ENCODE measurements around the gene ERI3. TPM values are rescaled to one million over a fixed set of nuclear protein-coding genes. Genes with fewer than 3 reads are reported as not detected.

The ERI3 gene
- polyA plus RNA-seq, 3 donors from 2014 or later = 46.6 to 93.3 (median 53.1) TPM

DNA sequence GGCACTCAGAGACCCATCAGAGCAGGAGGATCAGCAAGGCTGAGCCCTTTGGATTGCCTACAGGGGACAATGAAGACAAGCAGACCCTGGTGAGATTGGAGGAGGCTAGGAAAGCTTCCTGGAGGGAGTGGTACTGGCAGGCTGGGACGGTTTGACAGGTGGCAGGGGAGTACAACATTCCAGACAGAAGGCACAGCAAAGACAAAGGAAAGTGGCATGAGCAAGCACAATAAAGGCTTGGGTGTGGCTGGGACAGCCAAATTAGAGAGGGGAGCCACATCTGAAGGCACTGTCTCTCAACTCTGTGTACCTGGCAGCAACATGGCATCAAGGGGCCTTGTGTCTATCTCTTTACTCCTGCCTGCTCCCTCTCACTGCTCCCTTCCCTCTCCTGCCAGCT is 103.6 kb downstream of the ERI3 start:
- no peak overlapping the region for H3K27ac Mint-ChIP-seq
- peaks cover 0 to 2% (median 0%) of the 10 kb centered on the region in 3 donors for H3K27me3 Mint-ChIP-seq (ENCODE audit: low read depth in 3 of 3)
- no peaks in the 10 kb centered on the region for H3K4me1 Mint-ChIP-seq

DNA sequence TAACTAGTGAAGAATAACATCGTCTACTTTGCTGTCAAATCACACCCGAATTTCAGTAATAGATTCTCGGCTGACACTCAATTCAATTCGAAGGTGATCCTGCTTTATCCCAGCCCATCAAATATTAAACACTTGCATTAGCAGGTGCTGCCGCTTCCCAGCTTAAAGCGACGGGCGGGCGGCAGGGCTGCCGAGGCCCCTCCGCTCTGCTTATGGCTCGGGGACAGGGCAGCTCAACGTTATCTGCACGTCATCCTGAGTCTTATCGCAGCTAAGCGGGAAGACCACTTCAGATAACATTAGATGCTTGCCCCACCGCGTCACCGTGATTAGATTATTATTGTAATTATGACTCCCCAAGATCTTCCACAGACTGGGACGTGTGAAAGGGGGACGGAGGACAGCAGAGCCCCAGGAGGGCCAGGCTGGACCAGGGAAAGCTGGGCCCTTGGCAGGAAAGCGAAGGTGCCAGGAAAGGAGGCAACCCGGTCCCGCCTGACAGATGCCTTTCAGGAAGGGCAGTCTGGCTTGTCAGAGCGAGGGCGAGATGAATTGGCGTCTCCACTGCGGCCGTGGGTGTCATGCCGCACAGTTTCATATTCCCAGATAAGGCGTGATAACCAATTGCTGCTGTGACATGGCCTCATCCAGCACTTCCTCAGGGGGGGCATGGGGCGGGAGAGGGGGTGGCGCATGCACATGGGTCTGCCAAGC is 104.8 kb downstream of the ERI3 start:
- Mint-ChIP-seq H3K4me1 (no peaks in the 10 kb centered on the region), H3K27ac (no peak overlapping the region), H3K4me3 (no peak overlapping the region), H3K9me3 (no peaks in the 10 kb centered on the region), H3K36me3 (peaks cover 0 to 4% (median 0%) of the 10 kb centered on the region in 3 donors), H3K27me3 (ENCODE audit: low read depth in 3 of 3) (peaks cover 0 to 2% (median 0%) of the 10 kb centered on the region in 3 donors)
- DNase-seq = no peak

More for the DNA sequence above, 103.6 kb downstream of the ERI3 start:
- Mint-ChIP-seq H3K4me3 (no peak overlapping the region), H3K9me3 (no peaks in the 10 kb centered on the region), H3K36me3 (peaks cover 0 to 4% (median 0%) of the 10 kb centered on the region in 3 donors)
- DNase-seq = no peak

DNA sequence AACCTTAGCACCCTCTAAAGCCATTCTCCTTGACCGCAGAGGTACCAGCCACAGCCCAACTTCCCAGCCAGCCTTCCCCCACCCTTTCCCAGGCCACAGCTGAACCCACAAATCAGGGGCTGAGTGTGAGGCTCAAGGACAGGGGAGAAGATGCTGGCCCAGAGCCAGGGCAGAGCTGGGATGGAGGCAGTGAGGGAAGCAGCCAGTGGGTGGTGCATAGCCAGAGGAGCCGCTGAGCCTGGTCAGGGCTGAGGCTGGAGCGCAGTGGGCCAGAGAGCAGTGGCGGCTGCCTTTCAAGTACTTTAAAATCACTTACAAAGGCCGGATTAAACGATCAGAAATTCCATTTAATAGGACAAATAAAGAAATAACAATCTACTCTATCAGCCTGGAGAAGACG is 105.5 kb downstream of the ERI3 start:
- H3K9me3 Mint-ChIP-seq = no peaks in the 10 kb centered on the region
- no peaks in the 10 kb centered on the region for H3K4me1 Mint-ChIP-seq
- no peak overlapping the region for H3K27ac Mint-ChIP-seq
- DNase-seq = no peak
- no peak overlapping the region for H3K4me3 Mint-ChIP-seq
- H3K27me3 Mint-ChIP-seq (ENCODE audit: low read depth in 3 of 3) = peaks cover 0 to 2% (median 0%) of the 10 kb centered on the region in 3 donors
- peaks cover 0 to 4% (median 0%) of the 10 kb centered on the region in 3 donors for H3K36me3 Mint-ChIP-seq

DNA sequence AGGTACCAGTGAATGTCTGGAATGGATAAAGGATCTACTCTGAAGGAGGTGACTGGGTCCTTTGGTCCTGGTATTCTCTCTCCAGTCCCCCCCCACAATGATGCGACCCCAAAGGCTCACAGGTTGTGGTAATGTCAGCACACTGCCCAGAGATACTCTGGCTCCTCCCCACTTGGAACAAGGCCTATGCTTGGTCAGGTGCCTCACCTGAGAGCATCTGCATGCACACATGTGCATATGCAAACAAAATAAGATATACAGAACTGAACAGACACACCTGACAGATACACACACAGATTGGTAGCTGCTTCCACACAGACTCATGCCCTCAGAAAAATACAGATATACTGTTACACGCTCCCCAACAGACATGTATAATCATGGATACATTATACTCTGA is 108.3 kb downstream of the ERI3 start:
- H3K27me3 Mint-ChIP-seq (ENCODE audit: low read depth in 3 of 3) = peaks cover 0 to 2% (median 0%) of the 10 kb centered on the region in 3 donors
- H3K9me3 Mint-ChIP-seq = no peaks in the 10 kb centered on the region
- no peak overlapping the region for H3K4me3 Mint-ChIP-seq
- no peak overlapping the region for H3K27ac Mint-ChIP-seq
- DNase-seq = no peak
- H3K36me3 Mint-ChIP-seq = peaks cover 0 to 4% (median 0%) of the 10 kb centered on the region in 3 donors
- H3K4me1 Mint-ChIP-seq = no peaks in the 10 kb centered on the region

DNA sequence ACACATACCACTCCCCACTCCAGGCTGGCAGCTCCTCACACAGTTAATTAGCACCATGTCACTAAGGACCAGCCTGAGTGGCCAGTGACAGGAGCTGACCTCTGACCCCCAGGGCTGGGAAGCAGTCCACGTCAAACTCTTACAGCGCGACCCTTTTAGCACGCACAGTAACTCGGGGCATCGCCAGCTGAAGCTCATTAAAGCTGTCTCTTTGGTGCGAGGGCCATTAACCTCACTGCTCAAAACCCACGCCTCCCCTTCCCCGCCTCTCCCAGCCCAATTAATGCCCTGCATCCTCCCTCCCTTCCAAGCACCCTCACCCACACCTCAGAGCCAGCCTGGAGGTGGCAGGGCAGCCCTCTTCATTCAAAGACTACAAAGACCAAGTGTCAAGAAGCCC is 110.1 kb downstream of the ERI3 start:
- peaks cover 0 to 2% (median 0%) of the 10 kb centered on the region in 3 donors for H3K27me3 Mint-ChIP-seq (ENCODE audit: low read depth in 3 of 3)
- DNase-seq = no peak
- H3K9me3 Mint-ChIP-seq = no peaks in the 10 kb centered on the region
- H3K27ac Mint-ChIP-seq = no peak overlapping the region
- H3K4me1 Mint-ChIP-seq = no peaks in the 10 kb centered on the region
- no peak overlapping the region for H3K4me3 Mint-ChIP-seq
- peaks cover 0 to 4% (median 0%) of the 10 kb centered on the region in 3 donors for H3K36me3 Mint-ChIP-seq

DNA sequence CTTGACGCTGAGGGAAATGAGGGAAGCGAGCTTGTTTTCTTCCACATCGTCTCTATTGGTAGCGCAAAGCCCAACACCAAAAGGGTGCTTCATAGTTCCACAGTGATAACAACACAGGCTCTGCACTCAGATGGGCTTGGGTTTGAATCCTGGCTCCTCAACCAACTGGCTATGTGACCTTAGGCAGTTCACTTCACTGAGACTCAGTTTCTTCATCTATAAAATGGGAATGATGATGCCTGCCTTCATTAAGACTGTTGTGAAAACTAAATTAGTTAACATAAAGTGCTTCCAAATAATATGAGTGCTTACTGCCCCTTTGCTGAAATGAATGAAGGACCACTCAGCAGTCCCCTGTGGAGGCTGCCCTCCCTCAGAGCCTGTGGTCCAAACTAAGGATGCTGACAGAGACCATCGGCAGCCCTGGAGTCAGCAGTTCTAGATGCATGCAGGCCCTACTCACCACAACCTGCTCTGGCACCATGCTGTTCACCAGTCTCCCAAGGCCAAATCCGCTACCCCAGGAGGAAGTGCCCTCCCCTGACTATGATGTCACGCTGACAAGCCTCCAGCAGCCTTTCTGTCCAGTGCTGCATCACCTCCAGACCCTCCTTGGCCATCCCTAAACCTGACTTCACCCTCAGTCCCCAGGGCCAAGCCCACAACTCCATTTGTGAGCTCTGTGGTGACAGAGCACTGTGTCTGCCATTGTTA is 111.1 kb downstream of the ERI3 start:
- Mint-ChIP-seq H3K27me3 (ENCODE audit: low read depth in 3 of 3) (no peaks in the 10 kb centered on the region), H3K27ac (peak overlapping the region in 1 of 6 donors; percentile 2), H3K4me1 (peaks cover 0 to 1% of the 10 kb centered on the region in 2 donors), H3K4me3 (no peak overlapping the region), H3K36me3 (peaks cover 0 to 4% (median 0%) of the 10 kb centered on the region in 3 donors), H3K9me3 (no peaks in the 10 kb centered on the region)
- DNase-seq = no peak

DNA sequence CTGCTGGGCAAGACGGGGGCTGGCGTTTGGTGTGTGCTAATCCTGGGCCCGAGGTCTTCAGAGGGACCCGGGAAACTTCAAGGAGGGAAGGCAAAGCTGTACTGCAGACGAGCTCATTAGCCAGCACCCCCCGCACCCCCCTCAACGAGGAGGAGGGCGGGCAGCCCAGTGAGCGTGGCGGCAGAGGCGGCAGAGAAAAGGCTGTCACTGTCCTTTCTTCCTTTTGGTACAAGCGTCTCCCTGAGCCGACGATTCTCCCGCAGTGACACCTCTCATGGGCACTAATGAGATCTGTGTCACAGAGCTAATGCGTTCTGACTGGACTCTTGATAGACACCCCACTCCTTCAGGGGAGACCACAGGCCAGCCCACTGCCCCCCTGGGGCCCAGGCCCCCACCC is 112.3 kb downstream of the ERI3 start:
- Mint-ChIP-seq H3K36me3 (peaks cover 0 to 4% (median 0%) of the 10 kb centered on the region in 3 donors), H3K27ac (no peak overlapping the region), H3K4me3 (no peak overlapping the region), H3K9me3 (no peaks in the 10 kb centered on the region), H3K4me1 (peaks cover 8% of the 10 kb centered on the region in 2 donors), H3K27me3 (ENCODE audit: low read depth in 3 of 3) (no peaks in the 10 kb centered on the region)
- DNase-seq = no peak

DNA sequence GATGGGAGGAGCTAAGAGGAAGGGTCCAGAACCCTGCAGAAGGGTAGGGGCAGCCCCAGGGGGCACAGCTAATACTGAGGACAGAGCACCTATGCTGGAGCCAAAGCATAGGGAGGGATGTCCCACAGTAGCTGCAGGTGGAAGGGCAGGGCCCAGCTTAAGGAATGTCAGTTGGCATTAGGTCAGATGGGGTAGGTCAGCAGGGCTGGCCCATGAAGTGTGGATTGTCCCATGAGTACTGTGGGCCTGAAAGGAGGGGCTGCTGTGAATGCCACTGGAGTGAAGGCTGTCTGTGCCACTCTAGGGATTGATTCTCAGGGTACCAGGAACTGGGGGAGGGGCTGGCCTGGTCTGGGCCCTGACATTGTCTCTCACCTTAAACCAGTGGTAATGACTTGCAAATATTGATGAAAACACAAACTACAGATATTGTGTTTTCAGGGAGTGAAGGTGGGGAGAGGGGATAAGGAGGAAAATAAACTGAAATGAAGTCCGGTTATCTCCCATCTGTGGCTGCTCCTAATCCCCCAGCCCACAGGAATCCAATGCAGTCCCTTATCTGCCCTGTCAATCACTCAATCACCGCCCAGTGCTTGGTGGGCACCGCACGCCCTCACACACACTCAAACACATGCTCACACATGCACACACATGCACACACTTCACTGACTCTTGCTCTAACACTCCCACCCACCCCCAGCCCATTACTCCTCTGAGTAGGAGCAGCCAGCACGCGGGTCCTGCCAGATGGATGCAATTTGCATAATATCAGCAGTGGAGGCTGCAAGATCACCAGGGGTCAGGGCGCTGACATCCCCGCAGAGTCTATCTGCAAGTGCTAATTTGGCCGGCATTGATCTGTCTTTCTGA is 114.0 kb downstream of the ERI3 start:
- Mint-ChIP-seq H3K9me3 (no peaks in the 10 kb centered on the region), H3K4me3 (no peak overlapping the region), H3K27ac (no peak overlapping the region), H3K27me3 (ENCODE audit: low read depth in 3 of 3) (no peaks in the 10 kb centered on the region), H3K4me1 (peaks cover 8% of the 10 kb centered on the region in 2 donors), H3K36me3 (no peaks in the 10 kb centered on the region)
- no peak for DNase-seq

DNA sequence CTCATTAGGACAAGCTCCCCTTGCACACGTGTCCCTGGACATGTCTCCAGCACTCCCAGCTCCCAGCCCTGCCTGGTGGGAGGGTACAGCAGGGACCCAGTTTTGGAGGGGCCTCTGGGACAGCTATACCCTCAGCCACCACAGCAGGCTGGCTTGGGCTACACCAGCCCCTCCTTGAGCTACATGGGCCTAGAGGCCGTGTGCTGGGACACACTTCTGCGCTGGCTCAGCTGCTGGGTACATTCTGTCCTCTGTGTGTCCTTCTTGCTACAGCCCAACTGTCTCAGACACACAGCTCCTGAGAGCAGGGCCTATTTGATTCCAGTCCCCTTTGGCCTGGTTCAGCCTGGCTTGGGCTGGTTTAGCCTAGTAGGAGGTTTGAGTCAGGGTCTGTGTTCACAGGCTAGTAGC is 115.1 kb downstream of the ERI3 start:
- no peak for DNase-seq
- peaks cover 8% of the 10 kb centered on the region in 2 donors for H3K4me1 Mint-ChIP-seq
- no peaks in the 10 kb centered on the region for H3K9me3 Mint-ChIP-seq
- H3K27me3 Mint-ChIP-seq (ENCODE audit: low read depth in 3 of 3) = no peaks in the 10 kb centered on the region
- no peak overlapping the region for H3K4me3 Mint-ChIP-seq
- no peaks in the 10 kb centered on the region for H3K36me3 Mint-ChIP-seq
- no peak overlapping the region for H3K27ac Mint-ChIP-seq

DNA sequence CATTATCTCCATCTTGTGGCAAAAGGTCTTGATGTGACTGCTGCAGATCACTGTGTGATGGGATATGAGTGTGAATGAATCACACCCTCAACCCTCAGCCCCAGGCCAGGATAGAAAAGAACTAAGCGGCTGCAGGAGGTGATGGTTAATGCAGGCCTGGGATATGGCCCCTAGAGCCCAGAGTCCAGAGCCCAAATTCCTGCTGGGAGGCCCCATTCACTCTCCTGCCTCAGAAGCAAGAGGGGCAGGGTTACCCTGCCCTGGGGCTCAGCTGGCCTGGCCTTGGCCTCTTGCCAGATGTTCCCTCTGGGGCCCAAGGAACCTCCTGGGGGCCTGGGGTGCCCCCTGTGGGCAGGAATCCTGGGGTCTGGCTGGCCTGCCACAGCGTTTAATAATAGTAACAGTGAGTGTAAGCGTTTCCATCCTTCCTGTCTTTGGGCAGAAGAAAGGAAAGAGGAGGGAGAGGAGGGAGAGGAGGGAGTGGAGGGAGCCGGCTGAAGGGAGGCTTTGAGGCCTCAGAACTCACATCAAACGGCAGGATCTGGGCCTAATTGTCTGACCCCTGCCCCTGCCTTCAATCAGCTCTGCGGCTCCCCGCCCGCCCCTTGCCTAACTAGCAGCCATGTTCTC is 115.6 kb downstream of the ERI3 start:
- Mint-ChIP-seq H3K9me3 (no peaks in the 10 kb centered on the region), H3K4me1 (peaks cover 8% of the 10 kb centered on the region in 2 donors), H3K27ac (no peak overlapping the region), H3K36me3 (no peaks in the 10 kb centered on the region), H3K27me3 (ENCODE audit: low read depth in 3 of 3) (no peaks in the 10 kb centered on the region), H3K4me3 (no peak overlapping the region)
- no peak for DNase-seq

DNA sequence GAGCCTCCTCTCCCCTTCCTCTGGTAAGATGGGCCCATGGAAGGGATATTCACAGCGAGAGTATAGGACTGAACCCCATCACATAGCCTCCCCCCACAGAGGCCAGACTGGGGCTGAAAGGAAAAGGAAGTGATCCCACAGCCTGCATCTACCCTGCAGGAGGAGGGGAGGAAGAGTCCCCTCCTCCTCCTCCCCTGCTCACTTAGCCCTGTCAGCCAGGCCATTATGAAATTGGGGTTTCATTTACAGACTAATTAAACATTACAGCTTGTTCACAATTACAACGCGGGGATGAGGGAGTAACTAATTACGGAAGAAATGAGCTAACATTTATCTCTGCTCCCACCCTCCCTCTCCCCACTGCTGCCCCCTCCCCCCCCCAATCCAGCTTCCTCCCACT is 116.4 kb downstream of the ERI3 start:
- Mint-ChIP-seq H3K4me1 (peaks cover 8% of the 10 kb centered on the region in 2 donors), H3K27me3 (ENCODE audit: low read depth in 3 of 3) (no peaks in the 10 kb centered on the region), H3K9me3 (no peaks in the 10 kb centered on the region)

DNA sequence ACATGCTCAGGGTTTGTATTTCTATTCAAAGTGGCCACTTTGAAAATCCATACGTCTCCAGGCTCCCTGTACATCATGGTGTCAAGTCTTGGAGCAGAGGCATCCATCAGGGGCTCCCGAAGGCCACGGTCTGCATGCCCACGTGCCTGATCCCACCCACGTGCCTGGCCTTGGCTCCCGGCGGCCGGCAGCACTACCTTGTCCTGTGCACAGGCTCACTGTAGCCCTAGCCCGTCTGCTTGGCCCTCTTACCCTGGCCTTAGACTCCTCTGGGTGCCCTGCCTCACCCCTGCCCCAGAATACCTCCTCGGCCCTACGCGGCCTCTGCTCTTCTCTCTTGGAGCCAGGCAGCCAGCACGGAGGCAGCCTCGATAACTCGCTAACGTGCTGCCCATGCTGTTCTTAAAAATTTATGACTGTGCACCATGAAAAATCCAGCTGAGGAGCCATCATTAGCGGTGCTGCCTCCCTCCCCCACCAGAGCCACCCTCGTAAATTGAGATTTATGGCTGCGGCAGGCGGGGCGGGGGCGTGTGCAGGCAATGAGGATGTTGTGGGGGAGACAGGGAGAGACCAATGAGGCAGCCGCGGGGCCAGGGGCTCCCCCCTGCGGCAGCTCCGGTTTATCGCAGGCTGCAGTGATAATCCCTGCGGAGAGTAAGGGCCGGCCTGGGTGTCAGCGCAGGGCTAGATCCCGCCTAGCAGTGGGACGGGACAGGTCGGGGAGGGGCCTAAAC is 117.2 kb downstream of the ERI3 start:
- DNase-seq = peak; percentile 26 to 33 (median 31)
- Mint-ChIP-seq H3K27ac (peak overlapping the region in 1 of 6 donors; percentile 32), H3K27me3 (ENCODE audit: low read depth in 3 of 3) (no peaks in the 10 kb centered on the region), H3K4me3 (peak overlapping the region in 1 of 5 donors; percentile 30), H3K4me1 (peaks cover 8% of the 10 kb centered on the region in 2 donors), H3K36me3 (peaks cover 0 to 2% (median 0%) of the 10 kb centered on the region in 3 donors), H3K9me3 (no peaks in the 10 kb centered on the region)

More for the DNA sequence above, 116.4 kb downstream of the ERI3 start:
- DNase-seq = no peak
- Mint-ChIP-seq H3K4me3 (no peak overlapping the region), H3K27ac (no peak overlapping the region), H3K36me3 (no peaks in the 10 kb centered on the region)

All from immature natural killer cell (primary cell).